ENCODE data around the gene IFI30.

The IFI30 gene

DNA sequence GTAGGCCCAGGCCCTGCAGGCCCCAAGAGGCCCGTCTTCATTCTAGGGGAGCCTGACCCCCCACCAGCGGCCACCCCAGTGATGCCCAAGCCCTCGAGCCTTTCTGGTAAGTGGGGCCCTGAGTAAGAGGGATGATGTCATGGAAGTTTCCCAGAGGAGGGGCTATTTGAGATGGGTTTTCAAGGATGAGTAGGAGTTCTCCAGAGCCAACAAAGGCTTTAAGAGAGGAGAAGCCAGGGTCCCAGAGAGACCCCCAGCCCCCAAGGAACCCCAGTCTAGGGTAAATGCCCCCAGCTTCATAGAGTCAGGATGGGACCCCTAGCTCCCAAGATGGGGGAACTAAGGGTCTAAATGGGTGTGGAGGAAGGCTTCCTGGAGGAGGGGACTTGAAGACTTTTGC is 29.7 kb upstream of the IFI30 start:
- in situ Hi-C loops (cut with HindIII; ENCODE audit: low sequenced_read_pairs), result no loop called here
- no peak overlapping the region for H3K4me3 ChIP-seq (ENCODE audit: low read depth, low read length)
- TF ChIP-seq, protein P1, sequence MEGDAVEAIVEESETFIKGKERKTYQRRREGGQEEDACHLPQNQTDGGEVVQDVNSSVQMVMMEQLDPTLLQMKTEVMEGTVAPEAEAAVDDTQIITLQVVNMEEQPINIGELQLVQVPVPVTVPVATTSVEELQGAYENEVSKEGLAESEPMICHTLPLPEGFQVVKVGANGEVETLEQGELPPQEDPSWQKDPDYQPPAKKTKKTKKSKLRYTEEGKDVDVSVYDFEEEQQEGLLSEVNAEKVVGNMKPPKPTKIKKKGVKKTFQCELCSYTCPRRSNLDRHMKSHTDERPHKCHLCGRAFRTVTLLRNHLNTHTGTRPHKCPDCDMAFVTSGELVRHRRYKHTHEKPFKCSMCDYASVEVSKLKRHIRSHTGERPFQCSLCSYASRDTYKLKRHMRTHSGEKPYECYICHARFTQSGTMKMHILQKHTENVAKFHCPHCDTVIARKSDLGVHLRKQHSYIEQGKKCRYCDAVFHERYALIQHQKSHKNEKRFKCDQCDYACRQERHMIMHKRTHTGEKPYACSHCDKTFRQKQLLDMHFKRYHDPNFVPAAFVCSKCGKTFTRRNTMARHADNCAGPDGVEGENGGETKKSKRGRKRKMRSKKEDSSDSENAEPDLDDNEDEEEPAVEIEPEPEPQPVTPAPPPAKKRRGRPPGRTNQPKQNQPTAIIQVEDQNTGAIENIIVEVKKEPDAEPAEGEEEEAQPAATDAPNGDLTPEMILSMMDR (IDR thresholded peaks at IDR 0.05; ENCODE audit: low read depth, low read length, missing control alignments), result no peak
- no peak for DNase-seq (ENCODE audit: low read depth)

DNA sequence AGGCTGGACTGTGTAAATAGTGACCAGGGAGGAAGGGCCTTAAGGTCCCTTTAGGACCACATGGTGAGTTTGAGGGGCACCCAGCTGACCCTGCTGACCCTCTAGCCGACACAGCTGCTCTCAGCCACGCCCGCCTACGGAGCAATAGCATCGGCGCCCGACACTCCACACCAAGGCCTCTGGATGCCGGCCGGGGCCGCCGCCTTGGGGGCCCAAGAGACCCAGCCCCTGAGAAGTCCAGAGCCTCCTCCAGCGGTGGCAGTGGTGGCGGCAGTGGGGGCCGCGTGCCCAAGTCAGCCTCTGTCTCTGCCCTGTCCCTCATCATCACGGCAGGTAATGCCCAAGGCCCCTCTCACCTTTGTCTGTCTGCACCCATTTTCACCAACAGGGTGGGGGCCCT is 29.3 kb upstream of the IFI30 start:
- in situ Hi-C loops (cut with HindIII; ENCODE audit: low sequenced_read_pairs), result no loop called here
- no peak overlapping the region for H3K4me3 ChIP-seq (ENCODE audit: low read depth, low read length)
- DNase-seq (ENCODE audit: low read depth), result no peak
- TF ChIP-seq, protein P1 (IDR thresholded peaks at IDR 0.05; ENCODE audit: low read depth, low read length, missing control alignments), result no peak

DNA sequence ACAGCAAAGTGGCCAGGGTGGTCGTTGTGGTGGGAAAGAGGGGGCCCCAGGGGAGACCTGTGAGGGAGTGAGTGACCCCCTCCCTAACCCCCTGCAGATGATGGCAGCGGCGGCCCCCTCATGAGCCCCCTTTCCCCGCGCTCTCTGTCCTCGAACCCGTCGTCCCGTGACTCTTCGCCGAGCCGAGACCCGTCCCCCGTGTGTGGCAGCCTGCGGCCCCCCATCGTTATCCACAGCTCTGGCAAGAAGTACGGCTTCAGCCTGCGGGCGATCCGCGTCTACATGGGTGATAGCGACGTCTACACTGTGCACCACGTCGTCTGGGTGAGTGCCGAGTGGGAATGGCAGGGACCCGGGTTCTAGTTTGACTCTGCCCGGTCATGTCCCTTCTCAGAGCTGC is 28.7 kb upstream of the IFI30 start:
- no peak for DNase-seq (ENCODE audit: low read depth)
- no peak overlapping the region for H3K4me3 ChIP-seq (ENCODE audit: low read depth, low read length)
- TF ChIP-seq, protein P1 (IDR thresholded peaks at IDR 0.05; ENCODE audit: low read depth, low read length, missing control alignments), result no peak
- in situ Hi-C loops (cut with HindIII; ENCODE audit: low sequenced_read_pairs), result no loop called here

DNA sequence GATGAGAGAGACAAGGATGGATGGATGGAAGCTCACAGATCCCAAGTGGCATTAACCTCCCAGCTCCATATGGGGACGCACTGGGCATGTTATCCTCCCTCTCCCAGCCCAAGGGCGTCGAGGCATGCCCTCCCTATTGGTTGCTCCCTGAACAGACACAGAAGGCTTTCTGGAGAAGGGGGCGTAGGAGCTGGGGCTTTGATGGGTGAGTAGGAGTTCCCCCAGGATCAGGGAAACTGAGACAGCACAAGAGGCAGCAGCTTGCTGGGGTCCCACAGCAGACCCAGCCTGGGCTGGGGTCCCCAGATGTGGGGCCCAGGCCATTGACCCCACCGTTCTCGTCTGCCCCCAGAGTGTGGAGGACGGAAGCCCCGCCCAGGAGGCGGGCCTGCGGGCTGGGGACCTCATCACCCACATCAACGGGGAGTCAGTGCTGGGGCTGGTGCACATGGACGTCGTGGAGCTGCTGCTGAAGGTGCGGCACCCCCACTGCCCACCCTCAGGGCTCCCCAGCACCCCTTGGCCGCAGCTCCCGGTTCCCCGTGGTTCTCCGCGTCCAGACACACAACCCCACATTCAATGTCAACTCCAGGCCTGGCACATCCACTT is 28.1 kb upstream of the IFI30 start:
- H3K4me3 ChIP-seq (ENCODE audit: low read depth, low read length), result no peak overlapping the region
- in situ Hi-C loops (cut with HindIII; ENCODE audit: low sequenced_read_pairs), result no loop called here
- TF ChIP-seq, protein P1 (IDR thresholded peaks at IDR 0.05; ENCODE audit: low read depth, low read length, missing control alignments), result no peak
- DNase-seq (ENCODE audit: low read depth), result no peak

DNA sequence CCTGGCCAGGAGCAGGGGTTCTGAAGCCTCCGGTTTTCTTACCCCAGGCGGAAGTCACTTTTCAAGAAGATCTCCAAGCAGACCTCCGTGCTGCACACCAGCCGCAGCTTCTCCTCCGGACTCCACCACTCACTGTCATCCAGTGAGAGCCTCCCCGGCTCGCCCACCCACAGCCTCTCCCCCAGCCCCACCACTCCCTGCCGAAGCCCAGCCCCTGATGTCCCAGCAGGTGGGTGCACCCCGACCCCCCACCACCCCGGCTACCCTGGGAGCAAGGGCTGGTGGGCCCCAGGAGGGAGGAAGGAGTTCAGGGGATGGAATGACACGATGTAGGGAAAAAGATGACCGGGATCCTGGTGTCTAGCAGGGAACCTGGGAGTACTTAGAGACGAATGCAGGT is 26.2 kb upstream of the IFI30 start:
- TF ChIP-seq, protein P1 (IDR thresholded peaks at IDR 0.05; ENCODE audit: low read depth, low read length, missing control alignments), result no peak
- H3K4me3 ChIP-seq (ENCODE audit: low read depth, low read length), result no peak overlapping the region
- no peak for DNase-seq (ENCODE audit: low read depth)
- in situ Hi-C loops (cut with HindIII; ENCODE audit: low sequenced_read_pairs), result no loop called here

DNA sequence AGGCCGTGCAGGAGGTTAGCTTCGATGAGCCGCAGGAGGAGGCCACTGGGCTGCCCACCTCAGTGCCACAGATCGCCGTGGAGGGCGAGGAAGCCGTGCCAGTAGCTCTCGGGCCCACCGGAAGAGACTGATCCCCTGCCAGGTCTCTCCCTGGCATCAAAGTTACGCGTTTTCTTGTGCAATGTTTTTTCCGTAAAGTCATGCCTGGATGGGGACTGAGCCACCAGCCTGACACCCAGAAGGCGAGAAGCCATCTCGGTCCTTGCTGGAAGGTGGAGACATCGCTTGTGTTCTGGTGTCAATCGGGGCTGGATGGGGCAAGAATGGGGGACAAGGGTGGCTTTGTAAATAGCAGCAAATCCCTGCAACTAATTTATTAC is 24.0 kb upstream of the IFI30 start:
- H3K4me3 ChIP-seq (ENCODE audit: low read depth, low read length), result no peak overlapping the region
- no peak for DNase-seq (ENCODE audit: low read depth)
- TF ChIP-seq, protein P1 (IDR thresholded peaks at IDR 0.05; ENCODE audit: low read depth, low read length, missing control alignments), result no peak
- in situ Hi-C loops (cut with HindIII; ENCODE audit: low sequenced_read_pairs), result no loop called here

All from astrocyte of the cerebellum (primary cell).